H9 (cell line): ENCODE data around the gene KRTAP12-3. TPM values are rescaled to one million over a fixed set of nuclear protein-coding genes. Genes with fewer than 3 reads are reported as not detected.
A peak's percentile ranks its signal among the peaks of the same experiment; 100 is the strongest.

ENCODE experiments used
- DNase-seq: peaks from one replicate; pipeline ENCODE4 v3.0.0-alpha.2; 2017
- H2AFZ ChIP-seq: one replicate; pipeline ENCODE4 v1.6.1; 2013; ENCODE audit warnings: mild to moderate bottlenecking, low read length, control low read depth, moderate library complexity
- H2AK5ac ChIP-seq: 2 replicates; pipeline ENCODE4 v1.6.1; 2013; ENCODE audit warnings: low read length, control low read depth, mixed read lengths; ENCODE audit not compliant: insufficient read length
- H2BK120ac ChIP-seq: one replicate; pipeline ENCODE4 v1.6.1; 2013; ENCODE audit warnings: low read depth, mild to moderate bottlenecking, low read length, control low read depth, inconsistent platforms; ENCODE audit not compliant: poor library complexity, severe bottlenecking
- H2BK12ac ChIP-seq: 2 replicates; pipeline ENCODE4 v1.6.1; 2013; ENCODE audit warnings: low read length, control low read depth, mixed read lengths, low read depth; ENCODE audit not compliant: insufficient read length
- H2BK15ac ChIP-seq: 2 replicates; pipeline ENCODE4 v1.6.1; 2013; ENCODE audit warnings: low read depth, low read length, control low read depth
- H2BK20ac ChIP-seq: one replicate; pipeline ENCODE4 v1.6.1; 2013; ENCODE audit warnings: low read depth, mild to moderate bottlenecking, low read length, control low read depth, inconsistent platforms; ENCODE audit not compliant: poor library complexity, severe bottlenecking
- H2BK5ac ChIP-seq: 2 replicates; pipeline ENCODE4 v1.6.1; 2013; ENCODE audit warnings: low read length, control low read depth, mixed read lengths; ENCODE audit not compliant: insufficient read length
- H3K14ac ChIP-seq: 2 replicates; pipeline ENCODE4 v1.6.1; 2013; ENCODE audit warnings: low read length, control low read depth; ENCODE audit not compliant: insufficient read depth
- H3K18ac ChIP-seq: 2 replicates; pipeline ENCODE4 v1.6.1; 2013; ENCODE audit warnings: low read depth, mild to moderate bottlenecking, mixed read lengths, low read length, control low read depth; ENCODE audit not compliant: insufficient read length
- H3K23ac ChIP-seq: 2 replicates; pipeline ENCODE4 v1.6.1; 2013; ENCODE audit warnings: low read length, control low read depth, mixed read lengths, low read depth; ENCODE audit not compliant: insufficient read length
- H3K23me2 ChIP-seq: 2 replicates; pipeline ENCODE4 v1.6.1; 2013; ENCODE audit warnings: low read depth, mild to moderate bottlenecking, mixed read lengths, low read length, control low read depth; ENCODE audit not compliant: insufficient read length, poor library complexity, severe bottlenecking
- H3K27ac ChIP-seq: 2 replicates; pipeline ENCODE4 v1.5.1; 2013; ENCODE audit warnings: low read length, control low read depth, mixed read lengths, low read depth; ENCODE audit not compliant: insufficient read length
- H3K27me3 ChIP-seq: 2 replicates; pipeline ENCODE4 v1.6.1; 2013; ENCODE audit warnings: low read length, control low read depth, inconsistent platforms; ENCODE audit not compliant: insufficient read depth
- H3K4ac ChIP-seq: 2 replicates; pipeline ENCODE4 v1.6.1; 2013; ENCODE audit warnings: low read depth, mild to moderate bottlenecking, control low read depth, inconsistent platforms, low read length, moderate library complexity
- H3K4me1 ChIP-seq: 2 replicates; pipeline ENCODE4 v1.6.1; 2013; ENCODE audit warnings: low read length, control low read depth, inconsistent platforms; ENCODE audit not compliant: insufficient read depth
- H3K4me2 ChIP-seq: 2 replicates; pipeline ENCODE4 v1.6.1; 2013; ENCODE audit warnings: low read length, control low read depth, mixed read lengths; ENCODE audit not compliant: insufficient read length, insufficient read depth
- H3K56ac ChIP-seq: 2 replicates; pipeline ENCODE4 v1.6.1; 2013; ENCODE audit warnings: low read depth, mild to moderate bottlenecking, mixed read lengths, low read length, control low read depth; ENCODE audit not compliant: insufficient read length
- H3K79me1 ChIP-seq: 2 replicates; pipeline ENCODE4 v1.6.1; 2013; ENCODE audit warnings: low read depth, mild to moderate bottlenecking, moderate library complexity, low read length, control low read depth, inconsistent platforms; ENCODE audit not compliant: insufficient read depth, poor library complexity, severe bottlenecking
- H3K79me2 ChIP-seq: 2 replicates; pipeline ENCODE4 v1.6.1; 2013; ENCODE audit warnings: low read length, control low read depth, inconsistent platforms; ENCODE audit not compliant: insufficient read depth
- H3K9ac ChIP-seq: 2 replicates; pipeline ENCODE4 v1.6.1; 2013; ENCODE audit warnings: low read length, control low read depth, mixed read lengths; ENCODE audit not compliant: insufficient read length; ENCODE audit errors: extremely low read depth
- H3K9me3 ChIP-seq: one replicate; pipeline ENCODE4 v1.6.1; 2013; ENCODE audit warnings: low read depth, low read length, inconsistent platforms; ENCODE audit not compliant: control insufficient read depth
- H3T11ph ChIP-seq: one replicate; pipeline ENCODE4 v1.6.1; 2013; ENCODE audit warnings: mild to moderate bottlenecking, low read length, control low read depth, inconsistent platforms
- H4K20me1 ChIP-seq: one replicate; pipeline ENCODE4 v1.6.1; 2013; ENCODE audit not compliant: control insufficient read depth, insufficient read length, insufficient read depth
- H4K5ac ChIP-seq: 2 replicates; pipeline ENCODE4 v1.6.1; 2013; ENCODE audit warnings: low read depth, mild to moderate bottlenecking, mixed read lengths, low read length, control low read depth; ENCODE audit not compliant: insufficient read length
- H4K8ac ChIP-seq: replicated peaks from 2 replicates; pipeline ENCODE4 v1.6.1; 2013; ENCODE audit warnings: low read length, control low read depth, mixed read lengths, low read depth; ENCODE audit not compliant: insufficient read length
- H4K91ac ChIP-seq: 2 replicates; pipeline ENCODE4 v1.6.1; 2013; ENCODE audit warnings: low read depth, mild to moderate bottlenecking, moderate library complexity, mixed read lengths, low read length, control low read depth; ENCODE audit not compliant: insufficient read length
- H3K27ac Mint-ChIP-seq, 3 experiments: 2 replicates in 2 of 3; 3 replicates in 1 of 3; pipeline ENCODE4 v1.8.0; 2020 to 2021; ENCODE audit warnings: mixed read lengths in 3 of 3, mild to moderate bottlenecking in 1 of 3, moderate library complexity in 1 of 3
- H3K27me3 Mint-ChIP-seq: 2 replicates; pipeline ENCODE4 v1.8.0; 2021; ENCODE audit warnings: low read depth, mild to moderate bottlenecking, moderate library complexity, mixed read lengths
- H3K36me3 Mint-ChIP-seq, 3 experiments: 2 replicates in 2 of 3; 3 replicates in 1 of 3; pipeline ENCODE4 v1.8.0; 2020 to 2021; ENCODE audit warnings: low read depth in 3 of 3, mixed read lengths in 3 of 3; ENCODE audit not compliant: insufficient read depth in 1 of 3
- H3K4me1 Mint-ChIP-seq, 2 experiments: 2 replicates each; pipeline ENCODE4 v1.8.0; 2020; ENCODE audit warnings: mixed read lengths in 2 of 2
- H3K4me3 Mint-ChIP-seq, 2 experiments: 2 replicates in 1 of 2; 3 replicates in 1 of 2; pipeline ENCODE4 v1.8.0; 2020 to 2021; ENCODE audit warnings: mild to moderate bottlenecking in 2 of 2, mixed read lengths in 2 of 2, moderate library complexity in 1 of 2
- H3K9me3 Mint-ChIP-seq, 2 experiments: 2 replicates in 1 of 2; 3 replicates in 1 of 2; pipeline ENCODE4 v1.8.0; 2020; ENCODE audit warnings: mild to moderate bottlenecking in 2 of 2, mixed read lengths in 2 of 2, moderate library complexity in 1 of 2
- CTCF ChIP-seq: fragments of 200-600 bp; sonication (generic); conservative IDR thresholded peaks from 3 replicates; pipeline ENCODE4 v1.8.0; 2021; ENCODE audit warnings: antibody characterized with exemption, mild to moderate bottlenecking
- WGBS: extraction: QIAGEN DNeasy Blood & Tissue Kit; methylation state at CpG from one replicate; pipeline ENCODE4 v1.1.7; 2013; ENCODE audit warnings: missing lambda C conversion rate, low lambda C conversion rate, mixed read lengths; ENCODE audit not compliant: insufficient read length; ENCODE audit errors: extremely low coverage; 5-methylcytosine and 5-hydroxymethylcytosine counted together
- total RNA-seq: library from RNA; stranded (reverse); gene quantifications from 2 replicates; pipeline ENCODE4 v1.2.1, GENCODE V29; 2021

Gene KRTAP12-3
- total RNA-seq, 1 experiment from 2014 or later = not detected

- no peak overlapping the region for H3K4me3 Mint-ChIP-seq
- Histone ChIP-seq H3K4me1 (no peaks in the 10 kb centered on the region), H4K5ac (no peak overlapping the region), H3K4me2 (no peak overlapping the region), H3K4ac (no peak overlapping the region), H3T11ph (no peak overlapping the region), H3K79me2 (no peaks in the 10 kb centered on the region), H2BK12ac (no peak overlapping the region), H4K91ac (no peak overlapping the region), H2AK5ac (no peak overlapping the region), H3K18ac (no peak overlapping the region), H3K56ac (no peak overlapping the region), H2BK20ac (no peak overlapping the region), H3K27me3 (no peaks in the 10 kb centered on the region), H3K79me1 (no peaks in the 10 kb centered on the region), H3K27ac (no peak overlapping the region), H2AFZ (no peak overlapping the region), H3K14ac (no peak overlapping the region; the same call in 1 of the 2 replicates), H2BK5ac (no peak overlapping the region), H3K9ac (no peak overlapping the region), H2BK15ac (no peak overlapping the region), H4K8ac (no peak overlapping the region), H3K23me2 (no peaks in the 10 kb centered on the region), H4K20me1 (no peaks in the 10 kb centered on the region), H3K9me3 (peaks cover 9% of the 10 kb centered on the region), H3K23ac (no peak overlapping the region), H2BK120ac (no peak overlapping the region)
- no peak for DNase-seq
- peak overlapping the region in 1 of 3 experiments; percentile 27; a peak in 1 of 7 replicates for H3K27ac Mint-ChIP-seq
- peaks cover 34 to 42% of the 10 kb centered on the region in 2 experiments for H3K9me3 Mint-ChIP-seq
- no peak for TF ChIP-seq CTCF
- H3K36me3 Mint-ChIP-seq = peaks cover 9 to 28% (median 25%) of the 10 kb centered on the region in 3 experiments
- peaks cover 7% of the 10 kb centered on the region for H3K27me3 Mint-ChIP-seq
- WGBS = no CpG with 5 or more reads among the region's 20 CpGs
- peaks cover 27% of the 10 kb centered on the region in 2 experiments for H3K4me1 Mint-ChIP-seq
These were observed 43.5 kb upstream of the KRTAP12-3 start for GRCh38 chr21:44614161-44614631.
